Fibroblast of lung (primary cell): Measurements from ENCODE around the gene FHIT. TPM values are rescaled to one million over a fixed set of nuclear protein-coding genes. Genes with fewer than 3 reads are reported as not detected.
A peak's percentile ranks its signal among the peaks of the same experiment; 100 is the strongest.

Experiments
- DNase-seq, 2 donors: peaks; one replicate each; pipeline versions ENCODE4 v3.0.0 to v3.0.0-alpha.2; 2010; ENCODE audit warnings: low read depth in 2 of 2
- H2AFZ ChIP-seq: 2 replicates; pipeline ENCODE4 v1.5.1; 2012; ENCODE audit warnings: low read length, control low read depth, inconsistent platforms
- H3K27ac ChIP-seq: 2 replicates; pipeline ENCODE4 v1.5.1; 2011; ENCODE audit warnings: low read length, control low read depth; ENCODE audit not compliant: insufficient read depth
- H3K27me3 ChIP-seq: 2 replicates; pipeline ENCODE4 v1.5.1; 2011; ENCODE audit warnings: mild to moderate bottlenecking, low read length; ENCODE audit not compliant: control insufficient read depth, insufficient read depth
- H3K36me3 ChIP-seq: 2 replicates; pipeline ENCODE4 v1.5.1; 2011; ENCODE audit warnings: low read length; ENCODE audit not compliant: control insufficient read depth, insufficient read depth
- H3K4me1 ChIP-seq: 2 replicates; pipeline ENCODE4 v1.5.1; 2011; ENCODE audit warnings: low read length; ENCODE audit not compliant: control insufficient read depth, insufficient read depth; ENCODE audit errors: extremely low read depth
- H3K4me2 ChIP-seq: 2 replicates; pipeline ENCODE4 v1.5.1; 2011; ENCODE audit warnings: low read length, control low read depth; ENCODE audit not compliant: insufficient read depth; ENCODE audit errors: extremely low read depth
- H3K4me3 ChIP-seq, 4 experiments: fragments of 200-600 bp in 1 of 4; sonication (generic) in 1 of 4; replicated peaks in 1 of 4; 2 replicates each; pipeline ENCODE4 v1.5.1; 2011 to 2016; ENCODE audit warnings: low read length in 4 of 4, low read depth in 3 of 4, mild to moderate bottlenecking in 3 of 4, control low read depth in 2 of 4, inconsistent platforms in 1 of 4, mixed read lengths in 1 of 4; ENCODE audit not compliant: insufficient read depth in 1 of 4; ENCODE audit errors: control extremely low read depth in 1 of 4
- H3K79me2 ChIP-seq: 2 replicates; pipeline ENCODE4 v1.5.1; 2012; ENCODE audit warnings: mild to moderate bottlenecking, low read length, inconsistent platforms; ENCODE audit not compliant: control insufficient read depth, insufficient read depth
- H3K9ac ChIP-seq: 2 replicates; pipeline ENCODE4 v1.5.1; 2011; ENCODE audit warnings: mild to moderate bottlenecking, low read length, control low read depth; ENCODE audit not compliant: insufficient read depth
- H3K9me3 ChIP-seq: 2 replicates; pipeline ENCODE4 v1.5.1; 2012; ENCODE audit warnings: low read depth, low read length; ENCODE audit not compliant: control insufficient read depth, insufficient read depth
- H4K20me1 ChIP-seq: 2 replicates; pipeline ENCODE4 v1.5.1; 2011; ENCODE audit warnings: low read length; ENCODE audit not compliant: control insufficient read depth, insufficient read depth; ENCODE audit errors: extremely low read depth
- CTCF ChIP-seq, 2 donors: IDR thresholded peaks in 1 of 2; conservative IDR thresholded peaks in 1 of 2; 1 replicate in 1 of 2; 2 replicates in 1 of 2; pipeline ENCODE4 v1.5.1; 2011 to 2012; ENCODE audit warnings: low read length in 2 of 2, control low read depth in 1 of 2, inconsistent platforms in 1 of 2, low read depth in 1 of 2, mild to moderate bottlenecking in 1 of 2
- EZH2 ChIP-seq: IDR thresholded peaks from 2 replicates; pipeline ENCODE4 v1.5.1; 2012; ENCODE audit warnings: low read length, control low read depth, mild to moderate bottlenecking; ENCODE audit errors: missing control alignments
- polyA plus RNA-seq, 2 donors: library from polyadenylated mRNA; depleted of rRNA in 1 of 2; stranded (reverse) in 1 of 2; unstranded in 1 of 2; fragments of >200 nt; gene quantifications; 2 replicates each; pipeline ENCODE4 v1.2.1, GENCODE V29; 2011 to 2012; ENCODE audit warnings: missing spikeins in 1 of 2
- total RNA-seq: library from RNA; depleted of rRNA; stranded (reverse); fragments of >200 nt; gene quantifications from 2 replicates; pipeline ENCODE4 v1.2.1, GENCODE V29; 2014

FHIT gene
- total and polyA plus RNA-seq, 2 donors (not counting 1 experiment from before 2014, with no cell fraction given): 0.79 to 2.1 TPM

GRCh38 chr3:60591267-60591666 is 660.0 kb downstream of the FHIT start:
- no peaks in the 10 kb centered on the region for H3K27me3 ChIP-seq
- no peak overlapping the region for H3K4me3 ChIP-seq
- no peak overlapping the region for H2AFZ ChIP-seq
- DNase-seq: no peak
- no peaks in the 10 kb centered on the region for H3K36me3 ChIP-seq
- TF ChIP-seq EZH2 (no peak), CTCF (conservative IDR thresholded peaks at IDR 0.05 in 1 of 2, IDR thresholded peaks at IDR 0.05 in 1 of 2; ENCODE audit: low read depth in 1 of 2, low read length in 2 of 2) (no peak)
- H3K4me1 ChIP-seq: no peaks in the 10 kb centered on the region
- no peaks in the 10 kb centered on the region for H3K79me2 ChIP-seq
- no peak overlapping the region for H3K4me2 ChIP-seq
- no peak overlapping the region for H3K27ac ChIP-seq
- H4K20me1 ChIP-seq: no peaks in the 10 kb centered on the region
- no peak overlapping the region for H3K9ac ChIP-seq
- no peaks in the 10 kb centered on the region for H3K9me3 ChIP-seq

GRCh38 chr3:60588806-60589205 is 662.4 kb downstream of the FHIT start:
- H3K27ac ChIP-seq: no peak overlapping the region
- no peak overlapping the region for H2AFZ ChIP-seq
- H3K9ac ChIP-seq: no peak overlapping the region
- no peaks in the 10 kb centered on the region for H3K4me1 ChIP-seq
- peak in 1 of 2 donors; percentile 87 for DNase-seq
- TF ChIP-seq EZH2 (no peak), CTCF (conservative IDR thresholded peaks at IDR 0.05 in 1 of 2, IDR thresholded peaks at IDR 0.05 in 1 of 2; ENCODE audit: low read depth in 1 of 2, low read length in 2 of 2) (no peak)
- no peaks in the 10 kb centered on the region for H3K36me3 ChIP-seq
- H4K20me1 ChIP-seq: no peaks in the 10 kb centered on the region
- H3K27me3 ChIP-seq: no peaks in the 10 kb centered on the region
- H3K79me2 ChIP-seq: no peaks in the 10 kb centered on the region
- no peak overlapping the region for H3K4me3 ChIP-seq
- no peak overlapping the region for H3K4me2 ChIP-seq
- H3K9me3 ChIP-seq: no peaks in the 10 kb centered on the region

GRCh38 chr3:60585918-60586317 is 665.3 kb downstream of the FHIT start:
- H3K36me3 ChIP-seq: no peaks in the 10 kb centered on the region
- H3K27ac ChIP-seq: no peak overlapping the region
- H3K4me2 ChIP-seq: no peak overlapping the region
- DNase-seq: no peak
- TF ChIP-seq EZH2: no peak
- TF ChIP-seq CTCF (conservative IDR thresholded peaks at IDR 0.05 in 1 of 2, IDR thresholded peaks at IDR 0.05 in 1 of 2; ENCODE audit: low read depth in 1 of 2, low read length in 2 of 2): no peak
- H3K27me3 ChIP-seq: no peaks in the 10 kb centered on the region
- no peaks in the 10 kb centered on the region for H3K4me1 ChIP-seq
- H2AFZ ChIP-seq: no peak overlapping the region
- no peak overlapping the region for H3K4me3 ChIP-seq
- H3K9ac ChIP-seq: no peak overlapping the region
- no peaks in the 10 kb centered on the region for H3K79me2 ChIP-seq
- H4K20me1 ChIP-seq: no peaks in the 10 kb centered on the region
- H3K9me3 ChIP-seq: no peaks in the 10 kb centered on the region
